SH-SY5Y (cell line): ENCODE measurements around the gene TUBB2A.

Source experiments
- GATA2 ChIP-seq: IDR thresholded peaks from 2 replicates; pipeline ENCODE4 v1.6.1; 2011; ENCODE audit warnings: mild to moderate bottlenecking, low read depth, low read length
- GATA3 ChIP-seq: IDR thresholded peaks from 2 replicates; pipeline ENCODE4 v1.6.1; 2011; ENCODE audit warnings: low read depth, mild to moderate bottlenecking, low read length, moderate library complexity

- TF ChIP-seq GATA3 (no peak), GATA2 (no peak)
These were observed 18.5 kb upstream of the TUBB2A start for GRCh38 chr6:3175715-3176402.
